ENCODE results near the gene FGD6.

GRCh38 chr12:95083938-95084337, 133.3 kb downstream of the FGD6 start:
- no peak for TF ChIP-seq EZH2 (IDR thresholded peaks at IDR 0.05; ENCODE audit: borderline replicate concordance, low read length)
- TF ChIP-seq CTCF (IDR thresholded peaks at IDR 0.05; ENCODE audit: low read length): no peak
